Gastroesophageal sphincter (tissue), 2 donors: ENCODE measurements around the gene CSNK1E.

Experiments used
- POLR2A ChIP-seq, 2 donors: fragments of 450-650 bp; IDR thresholded peaks; one replicate each; pipeline ENCODE4 v1.6.1; 2017; ENCODE audit warnings: antibody characterized with exemption in 2 of 2, mild to moderate bottlenecking in 2 of 2, moderate library complexity in 1 of 2
- POLR2AphosphoS5 ChIP-seq: sonication (generic); formaldehyde crosslinking; IDR thresholded peaks from one replicate; pipeline ENCODE4 v1.6.1; 2017; ENCODE audit warnings: antibody characterized with exemption

GRCh38 chr22:38249301-38249700 is 67.9 kb downstream of the CSNK1E start:
- TF ChIP-seq POLR2AphosphoS5 (no peak), POLR2A (IDR thresholded peaks at IDR 0.05) (no peak)
